H1 (cell line): ENCODE results near the gene CDK2. TPM values are rescaled to one million over a fixed set of nuclear protein-coding genes. Genes with fewer than 3 reads are reported as not detected.

Source experiments
- CTCF ChIA-PET: fragments of 300-600 bp; sonication (Branson Sonifier 250); formaldehyde crosslinking; loops from one replicate; lab custom pipeline; 2021; ENCODE audit not compliant: partially characterized antibody; lab: Charles Lee
- POLR2A ChIA-PET: fragments of 300-600 bp; sonication (Branson Sonifier 250); formaldehyde crosslinking; loops from one replicate; lab custom pipeline; 2021; ENCODE audit warnings: inconsistent platforms; ENCODE audit not compliant: partially characterized antibody; lab: Charles Lee
- DNase-seq, 2 experiments: peaks; one replicate each; pipeline versions ENCODE4 v3.0.0 to v3.0.0-alpha.2; 2010 to 2022; ENCODE audit warnings: low spot score in 2 of 2, low read depth in 1 of 2, mixed read lengths in 1 of 2
- FAIRE-seq: peaks from 2 replicates; lab custom pipeline; 2011; peaks lifted over from hg19 to GRCh38; lab: Jason Lieb, UNC
- H2AFZ ChIP-seq: 2 replicates; pipeline ENCODE4 v1.8.1; 2012; ENCODE audit warnings: low read length, inconsistent platforms
- H2AK5ac ChIP-seq: 2 replicates; pipeline ENCODE4 v1.6.1; 2013; ENCODE audit warnings: low read depth, low read length
- H2BK120ac ChIP-seq: replicated peaks from 2 replicates; pipeline ENCODE3; 2013; ENCODE audit warnings: low read depth, low read length, inconsistent platforms
- H2BK12ac ChIP-seq: 2 replicates; pipeline ENCODE4 v1.6.1; 2013; ENCODE audit warnings: low read depth, low read length
- H2BK15ac ChIP-seq: 2 replicates; pipeline ENCODE4 v1.6.1; 2013; ENCODE audit warnings: low read length
- H2BK20ac ChIP-seq: 2 replicates; pipeline ENCODE4 v1.6.1; 2013; ENCODE audit warnings: low read length
- H2BK5ac ChIP-seq: 2 replicates; pipeline ENCODE4 v1.6.1; 2013; ENCODE audit warnings: low read depth, low read length
- H3K14ac ChIP-seq: 2 replicates; pipeline ENCODE4 v1.6.1; 2013; ENCODE audit warnings: inconsistent platforms; ENCODE audit not compliant: insufficient read length
- H3K18ac ChIP-seq: 2 replicates; pipeline ENCODE4 v1.6.1; 2013; ENCODE audit warnings: low read length; ENCODE audit errors: extremely low read depth
- H3K23ac ChIP-seq: 2 replicates; pipeline ENCODE4 v1.6.1; 2013; ENCODE audit warnings: inconsistent platforms; ENCODE audit not compliant: insufficient read length
- H3K23me2 ChIP-seq: 2 replicates; pipeline ENCODE4 v1.6.1; 2013; ENCODE audit warnings: low read depth, low read length
- H3K27ac ChIP-seq: 2 replicates; pipeline ENCODE4 v1.6.1; 2011; ENCODE audit warnings: low read depth, low read length, inconsistent platforms
- H3K27me3 ChIP-seq, 4 experiments: replicated peaks in 1 of 4; 1 replicate in 1 of 4; 2 replicates in 3 of 4; pipeline versions ENCODE4 v1.6.1 to v1.8.1; 2011 to 2013; ENCODE audit warnings: low read length in 3 of 4, mild to moderate bottlenecking in 3 of 4, inconsistent platforms in 2 of 4, mixed read lengths in 2 of 4, moderate library complexity in 1 of 4; ENCODE audit not compliant: control insufficient read depth in 3 of 4, insufficient read depth in 3 of 4; ENCODE audit errors: extremely low read depth in 1 of 4
- H3K36me3 ChIP-seq, 4 experiments: 2 replicates each; pipeline versions ENCODE4 v1.6.1 to v1.8.1; 2011 to 2013; ENCODE audit warnings: mild to moderate bottlenecking in 4 of 4, low read length in 3 of 4, moderate library complexity in 2 of 4, control low read depth in 1 of 4, inconsistent platforms in 1 of 4; ENCODE audit not compliant: insufficient read depth in 4 of 4, control insufficient read depth in 2 of 4
- H3K4ac ChIP-seq: replicated peaks from 2 replicates; pipeline ENCODE3; 2013; ENCODE audit warnings: low read length, low read depth, mixed read lengths, inconsistent platforms; ENCODE audit not compliant: insufficient read length
- H3K4me1 ChIP-seq, 4 experiments: replicated peaks in 1 of 4; 1 replicate in 1 of 4; 2 replicates in 3 of 4; pipeline versions ENCODE4 v1.6.1 to v1.8.1; 2011 to 2013; ENCODE audit warnings: low read length in 3 of 4, inconsistent platforms in 2 of 4, mixed read lengths in 1 of 4; ENCODE audit not compliant: insufficient read depth in 4 of 4, control insufficient read depth in 3 of 4
- H3K4me2 ChIP-seq, 2 experiments: 2 replicates each; pipeline versions ENCODE4 v1.6.1 to v1.8.1; 2011 to 2013; ENCODE audit warnings: low read depth in 2 of 2, low read length in 2 of 2, control low read depth in 1 of 2, inconsistent platforms in 1 of 2, mild to moderate bottlenecking in 1 of 2; ENCODE audit not compliant: insufficient read depth in 1 of 2
- H3K4me3 ChIP-seq, 4 experiments: fragments of 200-600, 300-600 bp in 1 of 4; sonication (generic), shearing (Covaris generic), sonication (Bioruptor Twin) in 1 of 4; 2 replicates each; pipeline versions ENCODE4 v1.5.1 to v1.8.1; 2011 to 2016; ENCODE audit warnings: low read length in 4 of 4, low read depth in 3 of 4, control low read depth in 2 of 4, inconsistent platforms in 2 of 4, mild to moderate bottlenecking in 2 of 4, mixed read lengths in 1 of 4, moderate library complexity in 1 of 4; ENCODE audit not compliant: insufficient read depth in 2 of 4; ENCODE audit errors: extremely low read depth in 1 of 4
- H3K56ac ChIP-seq: replicated peaks from 2 replicates; pipeline ENCODE3; 2013; ENCODE audit warnings: low read depth, mild to moderate bottlenecking, mixed read lengths, low read length, inconsistent platforms; ENCODE audit not compliant: insufficient read length
- H3K79me1 ChIP-seq: 2 replicates; pipeline ENCODE4 v1.6.1; 2013; ENCODE audit warnings: low read depth, low read length, control low read depth
- H3K79me2 ChIP-seq, 2 experiments: 2 replicates each; pipeline versions ENCODE4 v1.6.1 to v1.8.1; 2012 to 2013; ENCODE audit warnings: low read length in 2 of 2, mild to moderate bottlenecking in 2 of 2, inconsistent platforms in 1 of 2; ENCODE audit not compliant: insufficient read depth in 2 of 2, control insufficient read depth in 1 of 2
- H3K9ac ChIP-seq, 4 experiments: replicated peaks in 1 of 4; 1 replicate in 1 of 4; 2 replicates in 3 of 4; pipeline versions ENCODE4 v1.6.1 to v1.8.1; 2011 to 2013; ENCODE audit warnings: low read depth in 3 of 4, low read length in 3 of 4, control low read depth in 2 of 4, mild to moderate bottlenecking in 2 of 4, moderate library complexity in 2 of 4, inconsistent platforms in 1 of 4; ENCODE audit errors: extremely low read depth in 1 of 4
- H3K9me3 ChIP-seq, 2 experiments: 2 replicates each; pipeline versions ENCODE4 v1.6.1 to v1.8.1; 2012 to 2013; ENCODE audit warnings: mild to moderate bottlenecking in 2 of 2, moderate library complexity in 2 of 2, control low read depth in 1 of 2, inconsistent platforms in 1 of 2, low read depth in 1 of 2, low read length in 1 of 2, mixed read lengths in 1 of 2; ENCODE audit not compliant: insufficient read depth in 2 of 2
- H4K20me1 ChIP-seq, 2 experiments: replicated peaks in 1 of 2; 2 replicates each; pipeline versions ENCODE3 to v1.8.1; 2011 to 2013; ENCODE audit warnings: inconsistent platforms in 2 of 2, low read length in 2 of 2, mild to moderate bottlenecking in 1 of 2; ENCODE audit not compliant: insufficient read depth in 2 of 2, control insufficient read depth in 1 of 2
- H4K5ac ChIP-seq: 2 replicates; pipeline ENCODE4 v1.6.1; 2013; ENCODE audit warnings: low read length, low read depth, mixed read lengths, inconsistent platforms; ENCODE audit not compliant: insufficient read length
- H4K8ac ChIP-seq: 2 replicates; pipeline ENCODE4 v1.8.0; 2013; ENCODE audit warnings: mild to moderate bottlenecking, moderate library complexity, low read length, inconsistent platforms; ENCODE audit not compliant: insufficient read depth; ENCODE audit errors: extremely low read depth
- H4K91ac ChIP-seq: replicated peaks from 2 replicates; pipeline ENCODE3; 2013; ENCODE audit warnings: low read length, mixed read lengths, inconsistent platforms; ENCODE audit not compliant: insufficient read length
- BRCA1 ChIP-seq: IDR thresholded peaks from 2 replicates; pipeline ENCODE4 v1.6.1; 2012; ENCODE audit warnings: low read depth, low read length, improper control_type of control experiment
- SP4 ChIP-seq: IDR thresholded peaks from 2 replicates; pipeline ENCODE4 v1.6.1; 2012; ENCODE audit warnings: low read length, inconsistent platforms
- WGBS, 2 experiments: shearing (Covaris generic) in 1 of 2; methylation state at CpG; one replicate each; pipeline versions ENCODE4 v1.1.6 to v1.1.7; 2013 to 2015; ENCODE audit warnings: low lambda C conversion rate in 2 of 2, mixed read lengths in 2 of 2, inconsistent platforms in 1 of 2, low coverage in 1 of 2, missing lambda C conversion rate in 1 of 2; ENCODE audit not compliant: insufficient replicate concordance in 2 of 2, insufficient coverage in 1 of 2, insufficient read length in 1 of 2; ENCODE audit errors: extremely low coverage in 1 of 2, missing lambda C conversion rate in 1 of 2; 5-methylcytosine and 5-hydroxymethylcytosine counted together
- polyA plus RNA-seq, 7 experiments: library from polyadenylated mRNA; depleted of rRNA in 3 of 7; stranded (reverse) in 5 of 7; unstranded in 2 of 7; fragments of >200 nt in 5 of 7; fragments of 200-250 nt in 2 of 7; gene quantifications; 1 replicate in 5 of 7; 2 replicates in 1 of 7; 4 replicates in 1 of 7; pipeline versions ENCODE4 v1.2.1 to v1.2.3, GENCODE V29; 2011 to 2013; ENCODE audit warnings: missing spikeins in 2 of 7, mixed read lengths in 2 of 7
- total RNA-seq: library from RNA; stranded (reverse); fragmentation: NEBNext Ultra II Directional; extraction: Animal tissue kit (Norgen Biotek cat#: 25700); gene quantifications from 2 replicates; pipeline ENCODE4 v1.2.1, GENCODE V29; 2021

The CDK2 gene
- total and polyA plus RNA-seq, 2 of the 8 experiments (the other 6 are each of a cell fraction or from before 2014, with no cell fraction given), result 39.4 to 42.5 TPM

GRCh38 chr12:56021889-56022497, 55.4 kb downstream of the CDK2 start:
- POLR2A ChIA-PET, result interaction anchor here (0.7 to 6.3 kb wide), 12 partner anchors 9 to 703 kb away, joined by 3 to 82 read pairs (median 5); partner anchors contain the start of genes PA2G4, PYM1 and SUOX
- Histone ChIP-seq H3K18ac (0 out of 2 replicates have a peak overlapping the region, but pooled peaks have one; percentile 76), H3K4me2 (peak overlapping the region; percentile 78 to 92), H3K36me3 (peaks cover 0 to 17% (median 5%) of the 10 kb centered on the region in 4 experiments; a peak in 5 of 8 replicates), H2BK5ac (peak overlapping the region; percentile 92), H3K27ac (peak overlapping the region; percentile 73; the same call in 1 of the 2 replicates), H3K9me3 (no peaks in the 10 kb centered on the region), H4K8ac (no peak overlapping the region), H3K4me3 (peak overlapping the region; percentile 37 to 60 (median 52); a peak in 7 of 8 replicates), H3K14ac (no peak overlapping the region), H3K56ac (no peak overlapping the region), H4K5ac (peak overlapping the region; percentile 92), H2BK15ac (peak overlapping the region; percentile 81), H2BK12ac (no peak overlapping the region; the same call in 1 of the 2 replicates), H2AFZ (no peak overlapping the region), H2AK5ac (no peak overlapping the region; the same call in 1 of the 2 replicates), H3K27me3 (no peaks in the 10 kb centered on the region), H3K23me2 (peaks cover 12% of the 10 kb centered on the region), H3K79me2 (no peaks in the 10 kb centered on the region), H3K79me1 (no peaks in the 10 kb centered on the region; the same call in 1 of the 2 replicates), H3K9ac (peak overlapping the region in 1 of 4 experiments; percentile 78; a peak in 3 of 7 replicates), H2BK120ac (no peak overlapping the region), H3K4ac (peak overlapping the region; percentile 80), H3K23ac (no peak overlapping the region), H4K91ac (peak overlapping the region; percentile 97), H2BK20ac (no peak overlapping the region), H4K20me1 (no peaks in the 10 kb centered on the region), H3K4me1 (peaks cover 8 to 25% (median 16%) of the 10 kb centered on the region in 4 experiments)
- CTCF ChIA-PET, result interaction anchor here (0.7 to 18.1 kb wide), 6 partner anchors 11 to 732 kb away, joined by 3 to 256 read pairs (median 3); partner anchors contain the start of gene SUOX
- 34% methylated on average over 2 of the region's 2 CpGs; no CpG with 5 or more reads in 1 of the 2 experiments for WGBS, 2 experiments
- no peak for FAIRE-seq
- no peak for DNase-seq
- TF ChIP-seq SP4 (0 out of 2 replicates have a peak, but pooled peaks have one; percentile 11), BRCA1 (no peak)
